HCT116 (cell line): ENCODE results near the gene ADAMTS15. TPM values are rescaled to one million over a fixed set of nuclear protein-coding genes. Genes with fewer than 3 reads are reported as not detected.

Source experiments
- ATAC-seq: fragments of 200-7000 bp; cut with Tn5 transposase; 2 replicates; pipeline ENCODE4 v1.9.1; 2020; ENCODE audit warnings: mild to moderate bottlenecking, moderate library complexity
- BruUV-seq: library from RNA; stranded (reverse); fragments of 400-500 nt; replicated peaks from 2 replicates; lab custom pipeline; 2021; lab: Mats Ljungman, UMichigan
- CTCF ChIA-PET: fragments of 300-600 bp; sonication (Branson Sonifier 250); formaldehyde crosslinking; loops from one replicate; lab custom pipeline; 2021; ENCODE audit warnings: antibody characterized with exemption; lab: Charles Lee
- POLR2A ChIA-PET: fragments of 300-600, 350-600 bp; sonication (Branson Sonifier 250); formaldehyde crosslinking; loops from one replicate; lab custom pipeline; 2021; ENCODE audit warnings: antibody characterized with exemption; lab: Charles Lee
- RAD21 ChIA-PET, 2 experiments: fragments of 300-600 bp; sonication (Branson Sonifier 250); formaldehyde crosslinking; loops; one replicate each; lab custom pipeline; 2023; ENCODE audit warnings: low total read pairs in 2 of 2; ENCODE audit not compliant: uncharacterized antibody in 2 of 2, unreplicated experiment in 2 of 2, low non-redundant PET in 1 of 2; lab: Charles Lee
- DNase-seq: peaks from one replicate; pipeline ENCODE4 v3.0.0-alpha.2; 2010; ENCODE audit warnings: low read depth, low spot score
- H2AFZ ChIP-seq: fragments of 200-600 bp; shearing (Covaris generic), sonication (generic); 2 replicates; pipeline ENCODE4 v1.6.1; 2017; ENCODE audit warnings: low read depth, mixed run types, mixed read lengths, antibody characterized with exemption, low read length; ENCODE audit not compliant: poor library complexity, severe bottlenecking
- H3K27ac ChIP-seq: 2 replicates; pipeline ENCODE4 v1.5.1; 2012; ENCODE audit warnings: low read depth, low read length
- H3K27me3 ChIP-seq: fragments of 200-600 bp; sonication (generic); 2 replicates; pipeline ENCODE4 v1.6.1; 2016; ENCODE audit warnings: mixed run types, low read length, mixed read lengths; ENCODE audit not compliant: insufficient read depth
- H3K36me3 ChIP-seq, 2 experiments: fragments of 200-500 bp in 1 of 2; fragments of 200-600 bp in 1 of 2; sonication (Bioruptor generic) in 1 of 2; sonication (generic) in 1 of 2; 2 replicates each; pipeline versions ENCODE4 v1.5.1 to v1.6.1; 2014 to 2016; ENCODE audit warnings: low read length in 2 of 2, inconsistent platforms in 1 of 2, mixed read lengths in 1 of 2, mixed run types in 1 of 2; ENCODE audit not compliant: insufficient read depth in 2 of 2, control insufficient read depth in 1 of 2
- H3K4me1 ChIP-seq, 2 experiments: fragments of 200-600 bp in 1 of 2; sonication (generic) in 1 of 2; 2 replicates each; pipeline versions ENCODE4 v1.5.1 to v1.6.1; 2012 to 2017; ENCODE audit warnings: low read length in 2 of 2, inconsistent platforms in 1 of 2, mild to moderate bottlenecking in 1 of 2, mixed read lengths in 1 of 2, mixed run types in 1 of 2, moderate library complexity in 1 of 2; ENCODE audit not compliant: insufficient read depth in 2 of 2, control insufficient read depth in 1 of 2
- H3K4me2 ChIP-seq: fragments of 200-600 bp; sonication (generic); 2 replicates; pipeline ENCODE4 v1.6.1; 2017; ENCODE audit warnings: mixed run types, low read length, mixed read lengths
- H3K4me3 ChIP-seq, 2 experiments: fragments of 200-600 bp in 1 of 2; sonication (generic) in 1 of 2; replicated peaks in 1 of 2; 2 replicates each; pipeline ENCODE4 v1.5.1; 2011 to 2016; ENCODE audit warnings: low read length in 2 of 2, control low read depth in 1 of 2, low read depth in 1 of 2, mild to moderate bottlenecking in 1 of 2, mixed read lengths in 1 of 2, mixed run types in 1 of 2
- H3K79me2 ChIP-seq: fragments of 200-600 bp; sonication (generic); 2 replicates; pipeline ENCODE4 v1.6.1; 2017; ENCODE audit warnings: mild to moderate bottlenecking, mixed run types, low read length, moderate library complexity, mixed read lengths; ENCODE audit not compliant: insufficient read depth
- H3K9ac ChIP-seq: fragments of 200-600 bp; sonication (generic); 2 replicates; pipeline ENCODE4 v1.6.1; 2016; ENCODE audit warnings: low read length, mixed read lengths
- H3K9me2 ChIP-seq: fragments of 200-600 bp; sonication (generic), shearing (Covaris generic); 2 replicates; pipeline ENCODE4 v1.6.1; 2017; ENCODE audit warnings: mixed run types, mild to moderate bottlenecking, moderate library complexity; ENCODE audit not compliant: insufficient read depth
- H3K9me3 ChIP-seq, 2 experiments: fragments of 200-500 bp in 1 of 2; fragments of 200-600 bp in 1 of 2; sonication (Bioruptor generic) in 1 of 2; sonication (generic) in 1 of 2; 2 replicates each; pipeline ENCODE4 v1.6.1; 2014 to 2017; ENCODE audit warnings: low read length in 2 of 2, mixed read lengths in 2 of 2, inconsistent platforms in 1 of 2, low read depth in 1 of 2, mild to moderate bottlenecking in 1 of 2, mixed run types in 1 of 2, moderate library complexity in 1 of 2; ENCODE audit not compliant: control insufficient read depth in 1 of 2, insufficient read depth in 1 of 2
- H4K20me1 ChIP-seq: fragments of 200-600 bp; sonication (generic), shearing (Covaris generic); 2 replicates; pipeline ENCODE4 v1.6.1; 2017; ENCODE audit warnings: mixed run types, mild to moderate bottlenecking, moderate library complexity; ENCODE audit not compliant: insufficient read depth
- EGR1 ChIP-seq: IDR thresholded peaks from 2 replicates; pipeline ENCODE4 v1.6.1; 2012; ENCODE audit warnings: low read depth
- EZH2phosphoT487 ChIP-seq: fragments of 200-600 bp; IDR thresholded peaks from 2 replicates; pipeline ENCODE4 v1.6.1; 2018; ENCODE audit warnings: antibody characterized with exemption, borderline replicate concordance
- JUND ChIP-seq: IDR thresholded peaks from 2 replicates; pipeline ENCODE4 v1.6.1; 2012
- MAX ChIP-seq: IDR thresholded peaks from 2 replicates; pipeline ENCODE4 v1.6.1; 2012
- TCF7L2 ChIP-seq: IDR thresholded peaks from 2 replicates; pipeline ENCODE4 v1.7.0; 2011; ENCODE audit warnings: borderline replicate concordance, inconsistent platforms; ENCODE audit not compliant: insufficient read depth, insufficient read length; ENCODE audit errors: extremely low read depth
- YY1 ChIP-seq: IDR thresholded peaks from 2 replicates; pipeline ENCODE4 v1.6.1; 2011; ENCODE audit warnings: low read length, low read depth, moderate library complexity, mild to moderate bottlenecking; ENCODE audit not compliant: insufficient replicate concordance; ENCODE audit errors: extremely low read depth
- intact Hi-C: fragments of 100-400 bp; cut with micrococcal nuclease; formaldehyde crosslinking; loops from 2 replicates; pipeline ENCODE4 v1.10.0; 2022
- total RNA-seq: library from RNA; stranded (reverse); gene quantifications from one replicate; pipeline ENCODE4 v1.2.1, GENCODE V29; 2021; ENCODE audit not compliant: unreplicated experiment

ADAMTS15 gene
- total RNA-seq, 1 experiment from 2014 or later: 0.44 TPM

GRCh38 chr11:130413405-130414106 lies 34.9 kb upstream of the ADAMTS15 start:
- intact Hi-C loops: no loop called here
- Histone ChIP-seq H3K9me2 (no peaks in the 10 kb centered on the region), H3K27me3 (peaks cover 12% of the 10 kb centered on the region; the same call in 1 of the 2 replicates), H3K9me3 (no peaks in the 10 kb centered on the region), H3K27ac (no peak overlapping the region), H2AFZ (no peak overlapping the region), H4K20me1 (no peaks in the 10 kb centered on the region), H3K4me3 (no peak overlapping the region), H3K79me2 (no peaks in the 10 kb centered on the region), H3K4me2 (no peak overlapping the region), H3K9ac (no peak overlapping the region), H3K4me1 (no peaks in the 10 kb centered on the region), H3K36me3 (no peaks in the 10 kb centered on the region)
- ATAC-seq: no peak
- TF ChIP-seq JUND: no peak
- no peak for TF ChIP-seq TCF7L2
- TF ChIP-seq EGR1: no peak
- no peak for TF ChIP-seq EZH2phosphoT487
- TF ChIP-seq MAX: no peak
- no peak for TF ChIP-seq YY1
- ChIA-PET RAD21 (no interaction called here), POLR2A (no interaction called here), CTCF (interaction anchor here (0.7 kb wide), 1 partner anchor 430 kb away, joined by 3 read pairs; no protein-coding TSS in a partner anchor)
- no TSS peak for BruUV-seq
- no peak for DNase-seq
